ENCODE data around the gene ATP8B4. TPM values are rescaled to one million over a fixed set of nuclear protein-coding genes. Genes with fewer than 3 reads are reported as not detected.

The ATP8B4 gene
- total and polyA plus RNA-seq, 10 of the 15 experiments (the other 5 are each of a cell fraction or from before 2014, with no cell fraction given): 0.02 to 0.94 (median 0.19) TPM

DNA sequence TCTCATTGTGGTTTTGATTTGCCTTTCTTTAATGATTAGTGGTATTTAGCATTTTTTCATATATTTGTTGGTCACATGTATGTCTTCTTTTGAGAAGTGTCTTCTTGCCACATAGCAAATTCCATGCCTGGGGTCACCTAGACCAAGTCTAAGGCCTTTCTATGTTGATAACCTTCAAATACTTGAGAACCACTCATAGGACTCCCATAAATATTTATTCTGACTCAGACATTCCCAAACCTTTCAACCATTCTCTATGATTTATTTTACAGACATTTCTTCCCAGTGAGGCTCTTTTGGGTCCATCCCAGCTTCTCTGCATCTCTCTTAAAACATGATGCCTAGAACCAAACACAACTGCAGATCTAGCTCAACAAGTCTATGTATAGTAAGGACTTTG is 69.2 kb downstream of the ATP8B4 start:
- no peaks in the 10 kb centered on the region for H3K4me1 ChIP-seq (ENCODE audit: control insufficient read depth, insufficient read depth, low read length)
- no peak for DNase-seq (ENCODE audit: low read depth, low spot score)
- ChIA-PET CTCF (interaction anchor here (1.2 to 11.2 kb wide), 3 partner anchors 42 to 173 kb away, joined by 4 to 114 read pairs (median 30); no protein-coding TSS in a partner anchor), RAD21 (ENCODE audit: unreplicated experiment) (interaction anchor here (1.0 to 8.0 kb wide), 2 partner anchors 46 to 1188 kb away, joined by 3 to 50 read pairs; no protein-coding TSS in a partner anchor), SMC1A (ENCODE audit: uncharacterized antibody, unreplicated experiment) (interaction anchor here (3.7 to 5.8 kb wide), 3 partner anchors 46 to 814 kb away, joined by 21 to 52 read pairs (median 52); no protein-coding TSS in a partner anchor), POLR2A (no interaction called here)
- no peaks in the 10 kb centered on the region for H3K36me3 ChIP-seq (ENCODE audit: control insufficient read depth in 2 of 2, insufficient read depth in 2 of 2, low read length in 1 of 2)
- FAIRE-seq: no peak
- in situ Hi-C loops (cut with MboI) (loop anchor here (10.0 kb wide), 1 partner anchor 805 kb away; no protein-coding TSS in a partner anchor), intact Hi-C loops (cut with micrococcal nuclease; ENCODE audit: unreplicated experiment) (no loop called here)
- no peaks in the 10 kb centered on the region for H3K9me3 ChIP-seq (replicated peaks; ENCODE audit: control insufficient read depth, insufficient read depth, low read length)
- no TSS peak for BruUV-seq (replicated peaks)
- no peak overlapping the region for H3K4me2 ChIP-seq (ENCODE audit: control insufficient read depth, insufficient read depth)
- no peak for ATAC-seq
- no peak overlapping the region for H3K27ac ChIP-seq (ENCODE audit: control insufficient read depth, insufficient read depth)
- no peaks in the 10 kb centered on the region for H3K79me2 ChIP-seq (ENCODE audit: control insufficient read depth, insufficient read depth, low read length)
- H4K20me1 ChIP-seq (ENCODE audit: control insufficient read depth, insufficient read depth): no peaks in the 10 kb centered on the region
- TF ChIP-seq HDAC2 (IDR thresholded peaks at IDR 0.05): no peak
- TF ChIP-seq RFX5 (IDR thresholded peaks at IDR 0.05; ENCODE audit: low read depth, low read length): no peak
- TF ChIP-seq IRF4 (IDR thresholded peaks at IDR 0.05; ENCODE audit: low read depth, low read length): no peak
- no peak for TF ChIP-seq CBFB (IDR thresholded peaks at IDR 0.05; ENCODE audit: low read depth)
- no peak for TF ChIP-seq CBX5 (IDR thresholded peaks at IDR 0.05; ENCODE audit: low read depth)
- TF ChIP-seq STAT3 (IDR thresholded peaks at IDR 0.05; ENCODE audit: low read depth, low read length): no peak
- no peak for TF ChIP-seq MYC (IDR thresholded peaks at IDR 0.05; ENCODE audit: insufficient read depth, insufficient read length, insufficient replicate concordance, low read length, severe bottlenecking)
- H3K9ac ChIP-seq (ENCODE audit: control insufficient read depth, insufficient read depth, low read length): no peak overlapping the region
- no peak overlapping the region for H2AFZ ChIP-seq (ENCODE audit: control insufficient read depth, low read depth, low read length)
- no peak overlapping the region for H3K4me3 ChIP-seq
- H3K27me3 ChIP-seq (replicated peaks in 1 of 2; ENCODE audit: control insufficient read depth in 2 of 2, insufficient read depth in 2 of 2, low read length in 1 of 2): no peaks in the 10 kb centered on the region

DNA sequence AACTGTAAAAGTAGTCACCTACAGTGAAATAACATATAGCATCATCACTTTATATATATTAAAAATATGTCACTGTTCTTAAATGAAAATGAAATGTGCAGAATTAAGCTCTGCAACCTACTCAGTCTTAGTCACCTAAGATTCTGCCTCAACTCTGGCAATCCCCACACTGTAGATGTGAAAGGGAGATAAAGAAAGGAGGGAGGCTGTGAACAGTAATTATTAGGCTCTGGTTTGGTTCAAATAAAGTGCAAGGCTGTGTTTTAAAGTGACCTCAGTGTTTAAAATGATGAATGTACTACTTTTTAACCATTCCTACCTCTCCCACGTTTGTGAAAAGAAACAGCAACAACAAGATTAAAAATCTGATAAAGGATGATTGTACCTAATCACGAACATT is 72.2 kb downstream of the ATP8B4 start:
- Histone ChIP-seq H2AFZ (ENCODE audit: control insufficient read depth, low read depth, low read length) (no peak overlapping the region), H3K4me2 (ENCODE audit: control insufficient read depth, insufficient read depth) (no peak overlapping the region), H3K27me3 (replicated peaks in 1 of 2; ENCODE audit: control insufficient read depth in 2 of 2, insufficient read depth in 2 of 2, low read length in 1 of 2) (no peaks in the 10 kb centered on the region), H3K4me3 (no peak overlapping the region), H3K79me2 (ENCODE audit: control insufficient read depth, insufficient read depth, low read length) (no peaks in the 10 kb centered on the region), H3K36me3 (ENCODE audit: control insufficient read depth in 2 of 2, insufficient read depth in 2 of 2, low read length in 1 of 2) (no peaks in the 10 kb centered on the region), H3K9me3 (replicated peaks; ENCODE audit: control insufficient read depth, insufficient read depth, low read length) (no peaks in the 10 kb centered on the region; the same call in 2 of the 3 replicates), H3K4me1 (ENCODE audit: control insufficient read depth, insufficient read depth, low read length) (no peaks in the 10 kb centered on the region), H4K20me1 (ENCODE audit: control insufficient read depth, insufficient read depth) (no peaks in the 10 kb centered on the region), H3K9ac (ENCODE audit: control insufficient read depth, insufficient read depth, low read length) (no peak overlapping the region), H3K27ac (ENCODE audit: control insufficient read depth, insufficient read depth) (no peak overlapping the region)
- ChIA-PET SMC1A (ENCODE audit: uncharacterized antibody, unreplicated experiment) (interaction anchor here (0.7 to 4.9 kb wide), 6 partner anchors 8 to 812 kb away, joined by 3 to 31 read pairs (median 4); no protein-coding TSS in a partner anchor), POLR2A (interaction anchor here (1.3 to 1.7 kb wide), 2 partner anchors 37 to 44 kb away, joined by 5 to 7 read pairs; no protein-coding TSS in a partner anchor), RAD21 (ENCODE audit: unreplicated experiment) (interaction anchor here (1.1 to 4.5 kb wide), 8 partner anchors 8 to 810 kb away, joined by 3 to 29 read pairs (median 3); no protein-coding TSS in a partner anchor), CTCF (interaction anchor here (0.6 to 11.2 kb wide), 8 partner anchors 11 to 169 kb away, joined by 3 to 114 read pairs (median 4); no protein-coding TSS in a partner anchor)
- no TSS peak for BruUV-seq (replicated peaks)
- ATAC-seq (peak; percentile 56), DNase-seq (ENCODE audit: low read depth, low spot score) (no peak), FAIRE-seq (no peak)
- in situ Hi-C loops (cut with MboI): no loop called here
- intact Hi-C loops (cut with micrococcal nuclease; ENCODE audit: unreplicated experiment): no loop called here
- WGBS (ENCODE audit: insufficient coverage, insufficient replicate concordance, low lambda C conversion rate, missing lambda C conversion rate): 18% methylated on average over 2 of the region's 2 CpGs
- TF ChIP-seq, protein P1, sequence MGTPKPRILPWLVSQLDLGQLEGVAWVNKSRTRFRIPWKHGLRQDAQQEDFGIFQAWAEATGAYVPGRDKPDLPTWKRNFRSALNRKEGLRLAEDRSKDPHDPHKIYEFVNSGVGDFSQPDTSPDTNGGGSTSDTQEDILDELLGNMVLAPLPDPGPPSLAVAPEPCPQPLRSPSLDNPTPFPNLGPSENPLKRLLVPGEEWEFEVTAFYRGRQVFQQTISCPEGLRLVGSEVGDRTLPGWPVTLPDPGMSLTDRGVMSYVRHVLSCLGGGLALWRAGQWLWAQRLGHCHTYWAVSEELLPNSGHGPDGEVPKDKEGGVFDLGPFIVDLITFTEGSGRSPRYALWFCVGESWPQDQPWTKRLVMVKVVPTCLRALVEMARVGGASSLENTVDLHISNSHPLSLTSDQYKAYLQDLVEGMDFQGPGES (IDR thresholded peaks at IDR 0.05): no peak
- TF ChIP-seq BMI1 (IDR thresholded peaks at IDR 0.05; ENCODE audit: borderline replicate concordance): no peak
- TF ChIP-seq, protein P2, sequence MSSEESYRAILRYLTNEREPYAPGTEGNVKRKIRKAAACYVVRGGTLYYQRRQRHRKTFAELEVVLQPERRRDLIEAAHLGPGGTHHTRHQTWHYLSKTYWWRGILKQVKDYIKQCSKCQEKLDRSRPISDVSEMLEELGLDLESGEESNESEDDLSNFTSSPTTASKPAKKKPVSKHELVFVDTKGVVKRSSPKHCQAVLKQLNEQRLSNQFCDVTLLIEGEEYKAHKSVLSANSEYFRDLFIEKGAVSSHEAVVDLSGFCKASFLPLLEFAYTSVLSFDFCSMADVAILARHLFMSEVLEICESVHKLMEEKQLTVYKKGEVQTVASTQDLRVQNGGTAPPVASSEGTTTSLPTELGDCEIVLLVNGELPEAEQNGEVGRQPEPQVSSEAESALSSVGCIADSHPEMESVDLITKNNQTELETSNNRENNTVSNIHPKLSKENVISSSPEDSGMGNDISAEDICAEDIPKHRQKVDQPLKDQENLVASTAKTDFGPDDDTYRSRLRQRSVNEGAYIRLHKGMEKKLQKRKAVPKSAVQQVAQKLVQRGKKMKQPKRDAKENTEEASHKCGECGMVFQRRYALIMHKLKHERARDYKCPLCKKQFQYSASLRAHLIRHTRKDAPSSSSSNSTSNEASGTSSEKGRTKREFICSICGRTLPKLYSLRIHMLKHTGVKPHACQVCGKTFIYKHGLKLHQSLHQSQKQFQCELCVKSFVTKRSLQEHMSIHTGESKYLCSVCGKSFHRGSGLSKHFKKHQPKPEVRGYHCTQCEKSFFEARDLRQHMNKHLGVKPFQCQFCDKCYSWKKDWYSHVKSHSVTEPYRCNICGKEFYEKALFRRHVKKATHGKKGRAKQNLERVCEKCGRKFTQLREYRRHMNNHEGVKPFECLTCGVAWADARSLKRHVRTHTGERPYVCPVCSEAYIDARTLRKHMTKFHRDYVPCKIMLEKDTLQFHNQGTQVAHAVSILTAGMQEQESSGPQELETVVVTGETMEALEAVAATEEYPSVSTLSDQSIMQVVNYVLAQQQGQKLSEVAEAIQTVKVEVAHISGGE (CRISPR knock-in tag; IDR thresholded peaks at IDR 0.05): no peak
- TF ChIP-seq FOS (IDR thresholded peaks at IDR 0.05; ENCODE audit: borderline replicate concordance, extremely low read depth, insufficient read length): no peak

Measured in GM12878 (cell line).